Measurements from ENCODE around the gene NBPF1.
"Not testable (repeated sequence)": the region's sequence is repeated elsewhere in the genome, so short reads cannot be mapped to it uniquely, and the experiment has no call there.

Gene NBPF1

DNA sequence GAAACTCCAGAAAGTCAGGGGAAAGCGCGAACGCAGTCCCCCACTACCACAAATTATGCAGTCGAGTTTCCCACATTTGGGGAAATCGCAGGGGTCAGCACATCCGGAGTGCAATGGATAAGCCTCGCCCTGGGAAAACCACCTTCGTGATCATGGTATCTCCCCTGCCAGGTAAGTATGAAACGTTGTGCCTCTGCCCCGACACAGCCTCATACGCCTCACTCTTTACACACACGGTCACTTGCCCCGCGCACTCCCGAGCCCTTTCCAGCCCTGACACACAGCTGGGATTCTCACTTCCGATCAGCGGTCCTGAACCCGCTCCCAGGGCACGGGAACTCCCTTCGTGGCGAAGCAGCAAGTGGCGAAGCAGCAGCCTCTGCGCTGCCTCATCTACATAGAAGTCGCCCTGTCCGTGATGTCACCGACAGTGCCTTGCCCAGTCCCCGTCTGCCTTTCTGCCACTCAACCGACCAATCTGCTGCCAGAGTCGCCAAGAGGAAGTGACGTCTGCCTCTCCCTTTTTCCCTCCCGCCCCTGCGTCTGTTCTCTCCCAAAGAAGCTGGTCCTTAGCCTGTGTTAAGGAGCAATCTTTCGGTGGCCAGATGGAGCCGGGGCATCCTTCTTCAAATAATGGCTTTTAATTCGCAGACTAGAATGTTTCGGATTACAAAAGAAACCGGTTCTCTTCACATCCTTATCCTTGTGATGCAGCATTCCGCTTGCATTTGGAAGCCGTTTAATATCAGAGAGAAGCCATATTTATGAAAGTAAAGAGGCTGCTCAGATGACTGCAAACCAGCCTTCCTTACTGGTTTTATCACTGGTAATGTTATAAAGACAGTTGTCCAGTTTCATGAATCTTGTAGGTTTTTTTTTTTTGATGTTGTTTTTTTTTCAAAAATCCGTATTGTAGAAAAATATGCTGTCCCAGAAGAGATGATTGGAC lies 99.0 kb downstream of the NBPF1 start, which contains the start of gene RNU1-1:
RNU1-1 (minus strand) TSS at position 179 of the 949 bp plus-strand sequence.
- DNase-seq (ENCODE audit: extremely low read depth, insufficient read length); H3K27me3 ChIP-seq (replicated peaks; ENCODE audit: control insufficient read depth, insufficient read depth, low read length); H3K36me3 ChIP-seq (ENCODE audit: control insufficient read depth, insufficient read depth, low read length): not testable (repeated sequence)
- peak within 1 kb of the TSS; percentile 49 for H3K4me3 ChIP-seq (replicated peaks; ENCODE audit: low read depth, low read length)

DNA sequence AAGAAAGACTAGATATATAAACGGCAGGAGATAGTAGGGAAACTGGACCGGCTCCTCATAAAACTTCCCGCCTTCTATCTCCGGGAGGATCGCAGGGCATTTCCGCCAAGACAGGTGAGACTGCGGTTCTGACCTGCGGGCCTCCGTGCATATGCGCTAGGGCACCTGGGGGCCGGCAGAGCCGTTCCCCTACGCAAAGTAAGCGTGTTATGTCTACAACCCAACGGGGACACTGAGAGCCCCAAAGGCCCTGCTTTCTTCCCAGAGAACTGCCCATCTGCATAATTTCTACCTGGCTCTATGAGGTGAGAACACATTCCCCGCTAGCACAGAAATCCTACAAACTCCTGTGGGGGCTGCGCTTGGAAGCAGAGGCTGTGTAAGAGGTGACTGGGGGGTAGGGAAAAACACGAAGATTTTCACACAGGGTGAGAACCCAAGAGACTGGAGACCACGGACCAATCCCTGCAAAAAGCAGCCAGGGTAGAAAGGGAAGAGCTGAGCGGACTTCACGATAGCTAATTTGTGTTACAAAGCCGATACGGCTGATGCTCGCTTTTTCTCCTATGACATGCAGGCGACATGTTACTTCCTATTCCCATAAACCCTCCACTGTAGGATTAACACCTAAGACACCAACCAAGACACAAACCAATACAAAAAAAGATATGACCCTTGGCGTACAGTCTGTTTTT lies 99.8 kb downstream of the NBPF1 start:
- H3K4me3 ChIP-seq (replicated peaks; ENCODE audit: low read depth, low read length); H3K27me3 ChIP-seq (replicated peaks; ENCODE audit: control insufficient read depth, insufficient read depth, low read length); H3K36me3 ChIP-seq (ENCODE audit: control insufficient read depth, insufficient read depth, low read length): not testable (repeated sequence)
- peak; percentile 78 for DNase-seq (ENCODE audit: extremely low read depth, insufficient read length)

DNA sequence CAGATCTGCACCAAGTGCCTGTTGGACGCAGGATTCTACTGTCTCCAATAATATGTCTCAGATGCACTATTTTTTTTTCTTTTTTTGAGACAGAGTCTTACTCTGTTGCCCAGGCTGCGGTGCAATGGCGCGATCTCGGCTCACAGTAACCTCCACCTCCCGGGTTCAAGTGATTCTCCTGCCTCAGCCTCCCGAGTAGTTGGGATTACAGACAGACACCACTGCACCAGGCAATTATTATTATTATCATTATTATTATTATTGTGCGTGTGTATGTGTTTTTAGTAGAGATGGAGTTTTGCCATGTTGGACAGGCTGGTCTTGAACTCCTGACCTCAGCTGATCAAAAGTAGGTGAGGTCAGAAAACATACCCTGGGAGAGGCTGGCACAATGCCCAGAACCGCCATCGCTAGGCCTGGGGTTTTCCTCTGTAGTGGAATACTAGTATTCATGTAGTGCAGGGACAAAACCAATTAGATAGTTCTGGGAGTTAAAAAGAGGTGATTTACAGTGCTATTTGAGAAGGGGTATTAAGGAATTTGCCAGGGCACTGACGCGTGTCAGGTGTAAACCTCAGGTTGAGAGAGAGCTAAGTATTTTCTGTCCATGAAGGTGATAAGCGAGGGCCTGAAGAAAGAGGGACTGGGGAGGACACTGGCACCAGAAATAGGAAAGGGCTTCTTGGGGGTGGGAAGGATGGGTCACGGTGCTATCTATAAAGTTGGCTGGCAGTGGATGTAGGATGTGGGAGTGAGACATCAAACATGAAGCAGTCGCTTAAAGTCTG lies 100.5 kb downstream of the NBPF1 start:
- not testable (repeated sequence) for H3K36me3 ChIP-seq (ENCODE audit: control insufficient read depth, insufficient read depth, low read length); H3K27me3 ChIP-seq (replicated peaks; ENCODE audit: control insufficient read depth, insufficient read depth, low read length); H3K4me3 ChIP-seq (replicated peaks; ENCODE audit: low read depth, low read length); DNase-seq (ENCODE audit: extremely low read depth, insufficient read length)

All from GM06990 (cell line).